ENCODE results near the gene ELL2. TPM values are rescaled to one million over a fixed set of nuclear protein-coding genes. Genes with fewer than 3 reads are reported as not detected.
"Not testable (repeated sequence)": the region's sequence is repeated elsewhere in the genome, so short reads cannot be mapped to it uniquely, and the experiment has no call there.

ELL2 gene
- total and polyA plus RNA-seq, 3 experiments from 2014 or later = 5.0 to 91.3 (median 90.6) TPM

DNA sequence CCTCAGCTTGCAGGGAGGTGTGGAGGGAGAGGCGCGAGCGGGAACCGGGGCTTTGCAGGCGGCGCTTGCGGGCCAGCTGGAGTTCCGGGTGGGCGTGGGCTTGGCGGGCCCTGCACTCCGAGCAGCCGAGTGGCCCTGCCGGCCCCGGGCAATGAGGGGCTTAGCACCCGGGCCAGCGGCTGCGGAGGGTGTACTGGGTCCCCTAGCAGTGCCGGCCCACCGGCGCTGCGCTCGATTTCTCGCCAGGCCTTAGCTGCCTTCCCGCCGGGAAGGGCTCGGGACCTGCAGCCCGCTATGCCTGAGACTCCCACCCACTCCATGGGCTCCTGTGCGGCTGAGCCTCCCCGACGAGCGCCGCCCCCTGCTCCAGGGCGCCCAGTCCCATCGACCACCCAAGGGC, 110.5 kb downstream of the ELL2 start:
- H3K4me3 Mint-ChIP-seq; POLR2A ChIA-PET; DNase-seq; H3K27me3 ChIP-seq (ENCODE audit: insufficient read depth, low read length, poor library complexity, severe bottlenecking); H3K4me1 Mint-ChIP-seq; H3K36me3 Mint-ChIP-seq; H3K27ac ChIP-seq (ENCODE audit: low read depth, low read length); H3K27ac Mint-ChIP-seq; H3K4me3 ChIP-seq (ENCODE audit: low read length); H3K9me3 Mint-ChIP-seq; H3K27me3 Mint-ChIP-seq; H3K36me3 ChIP-seq (ENCODE audit: insufficient read depth, low read length); H3K4me1 ChIP-seq (ENCODE audit: insufficient read depth, low read length); H3K9me3 ChIP-seq (ENCODE audit: low read length): not testable (repeated sequence)
- CTCF ChIA-PET = interaction anchor here (0.5 to 14.4 kb wide), 4 partner anchors 7 to 485 kb away, joined by 3 to 278 read pairs (median 18); no protein-coding TSS in a partner anchor

- Mint-ChIP-seq H3K4me3 (no peak overlapping the region), H3K36me3 (no peaks in the 10 kb centered on the region), H3K4me1 (peaks cover 0 to 3% (median 2%) of the 10 kb centered on the region in 3 donors), H3K27me3 (no peaks in the 10 kb centered on the region), H3K9me3 (no peaks in the 10 kb centered on the region), H3K27ac (no peak overlapping the region)
- Histone ChIP-seq H3K36me3 (ENCODE audit: insufficient read depth, low read length) (no peaks in the 10 kb centered on the region), H3K9me3 (ENCODE audit: low read length) (no peaks in the 10 kb centered on the region), H3K4me3 (ENCODE audit: low read length) (no peak overlapping the region), H3K4me1 (ENCODE audit: insufficient read depth, low read length) (no peaks in the 10 kb centered on the region), H3K27ac (ENCODE audit: low read depth, low read length) (no peak overlapping the region), H3K27me3 (ENCODE audit: insufficient read depth, low read length, poor library complexity, severe bottlenecking) (no peaks in the 10 kb centered on the region)
- ChIA-PET POLR2A (interaction anchor here (0.6 to 1.1 kb wide), 2 partner anchors 70 to 216 kb away, joined by 3 read pairs; no protein-coding TSS in a partner anchor), CTCF (interaction anchor here (1.2 to 14.4 kb wide), 7 partner anchors 8 to 486 kb away, joined by 3 to 278 read pairs (median 5); partner anchors contain the start of gene RFESD)
- no peak for DNase-seq
These were observed 111.2 kb downstream of the ELL2 start for GRCh38 chr5:95850391-95850894.

- POLR2A ChIA-PET = no interaction called here
- no peak overlapping the region for H3K27ac ChIP-seq (ENCODE audit: low read depth, low read length)
- no peak for DNase-seq
- Mint-ChIP-seq H3K36me3 (no peaks in the 10 kb centered on the region), H3K27me3 (no peaks in the 10 kb centered on the region), H3K9me3 (no peaks in the 10 kb centered on the region), H3K4me3 (no peak overlapping the region), H3K4me1 (peaks cover 0 to 3% (median 2%) of the 10 kb centered on the region in 3 donors), H3K27ac (no peak overlapping the region)
- H3K27me3 ChIP-seq (ENCODE audit: insufficient read depth, low read length, poor library complexity, severe bottlenecking) = no peaks in the 10 kb centered on the region
- CTCF ChIA-PET = interaction anchor here (0.9 to 14.4 kb wide), 10 partner anchors 11 to 496 kb away, joined by 3 to 278 read pairs (median 4); no protein-coding TSS in a partner anchor
- no peaks in the 10 kb centered on the region for H3K9me3 ChIP-seq (ENCODE audit: low read length)
- H3K4me3 ChIP-seq (ENCODE audit: low read length) = no peak overlapping the region
- no peaks in the 10 kb centered on the region for H3K36me3 ChIP-seq (ENCODE audit: insufficient read depth, low read length)
- no peaks in the 10 kb centered on the region for H3K4me1 ChIP-seq (ENCODE audit: insufficient read depth, low read length)
These were observed 113.0 kb downstream of the ELL2 start for GRCh38 chr5:95848701-95849100.

DNA sequence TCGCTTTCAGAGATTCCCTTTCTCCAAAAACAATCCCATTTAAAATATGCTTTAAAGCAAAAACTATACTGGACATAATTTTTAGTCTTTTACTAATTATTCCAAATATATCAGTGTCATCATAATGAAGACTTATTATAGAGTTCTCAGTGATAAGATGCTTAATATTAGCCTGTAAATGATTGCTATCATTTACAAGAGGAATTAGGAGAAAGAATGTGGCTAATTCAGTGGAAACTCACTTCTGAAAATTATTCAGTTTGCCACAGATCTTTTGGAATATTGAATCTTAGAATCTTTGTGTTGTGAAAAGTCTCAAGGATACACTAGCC, 114.4 kb downstream of the ELL2 start:
- Mint-ChIP-seq H3K27ac (no peak overlapping the region), H3K4me3 (no peak overlapping the region), H3K27me3 (no peaks in the 10 kb centered on the region), H3K4me1 (peaks cover 12 to 13% (median 13%) of the 10 kb centered on the region in 3 donors), H3K9me3 (no peaks in the 10 kb centered on the region), H3K36me3 (no peaks in the 10 kb centered on the region)
- no peak for DNase-seq
- ChIA-PET POLR2A (no interaction called here), CTCF (interaction anchor here (1.0 to 14.4 kb wide), 16 partner anchors 10 to 203 kb away, joined by 3 to 278 read pairs (median 6); no protein-coding TSS in a partner anchor)
- Histone ChIP-seq H3K4me1 (ENCODE audit: insufficient read depth, low read length) (peaks cover 10% of the 10 kb centered on the region), H3K9me3 (ENCODE audit: low read length) (no peaks in the 10 kb centered on the region), H3K27ac (ENCODE audit: low read depth, low read length) (no peak overlapping the region), H3K27me3 (ENCODE audit: insufficient read depth, low read length, poor library complexity, severe bottlenecking) (no peaks in the 10 kb centered on the region), H3K4me3 (ENCODE audit: low read length) (no peak overlapping the region), H3K36me3 (ENCODE audit: insufficient read depth, low read length) (no peaks in the 10 kb centered on the region)

GRCh38 chr5:95846554-95847260, 114.9 kb downstream of the ELL2 start:
- Histone ChIP-seq H3K27me3 (ENCODE audit: insufficient read depth, low read length, poor library complexity, severe bottlenecking) (no peaks in the 10 kb centered on the region), H3K27ac (ENCODE audit: low read depth, low read length) (no peak overlapping the region), H3K9me3 (ENCODE audit: low read length) (no peaks in the 10 kb centered on the region), H3K4me3 (ENCODE audit: low read length) (no peak overlapping the region), H3K4me1 (ENCODE audit: insufficient read depth, low read length) (peaks cover 10% of the 10 kb centered on the region), H3K36me3 (ENCODE audit: insufficient read depth, low read length) (no peaks in the 10 kb centered on the region)
- peak; percentile 48 to 77 (median 64) for DNase-seq
- H3K4me3 Mint-ChIP-seq = no peak overlapping the region
- H3K27me3 Mint-ChIP-seq = no peaks in the 10 kb centered on the region
- ChIA-PET CTCF (interaction anchor here (0.6 to 14.4 kb wide), 18 partner anchors 11 to 202 kb away, joined by 3 to 278 read pairs (median 4); no protein-coding TSS in a partner anchor), POLR2A (no interaction called here)
- H3K36me3 Mint-ChIP-seq = no peaks in the 10 kb centered on the region
- peak overlapping the region in 2 of 8 donors; percentile 27 to 60 for H3K27ac Mint-ChIP-seq
- no peaks in the 10 kb centered on the region for H3K9me3 Mint-ChIP-seq
- H3K4me1 Mint-ChIP-seq = peaks cover 12 to 13% (median 13%) of the 10 kb centered on the region in 3 donors

GRCh38 chr5:95845391-95845790, 116.3 kb downstream of the ELL2 start:
- H3K4me1 ChIP-seq (ENCODE audit: insufficient read depth, low read length) = peaks cover 10% of the 10 kb centered on the region
- DNase-seq = no peak
- no peaks in the 10 kb centered on the region for H3K9me3 Mint-ChIP-seq
- POLR2A ChIA-PET = no interaction called here
- H3K27ac Mint-ChIP-seq = peak overlapping the region in 2 of 8 donors; percentile 3 to 72
- CTCF ChIA-PET = interaction anchor here (2.1 to 14.4 kb wide), 3 partner anchors 9 to 181 kb away, joined by 6 to 278 read pairs (median 17); no protein-coding TSS in a partner anchor
- peaks cover 12 to 13% (median 13%) of the 10 kb centered on the region in 3 donors for H3K4me1 Mint-ChIP-seq
- H3K9me3 ChIP-seq (ENCODE audit: low read length) = no peaks in the 10 kb centered on the region
- H3K4me3 ChIP-seq (ENCODE audit: low read length) = no peak overlapping the region
- no peaks in the 10 kb centered on the region for H3K36me3 Mint-ChIP-seq
- no peaks in the 10 kb centered on the region for H3K36me3 ChIP-seq (ENCODE audit: insufficient read depth, low read length)
- no peak overlapping the region for H3K4me3 Mint-ChIP-seq
- no peak overlapping the region for H3K27ac ChIP-seq (ENCODE audit: low read depth, low read length)
- no peaks in the 10 kb centered on the region for H3K27me3 ChIP-seq (ENCODE audit: insufficient read depth, low read length, poor library complexity, severe bottlenecking)
- H3K27me3 Mint-ChIP-seq = no peaks in the 10 kb centered on the region

DNA sequence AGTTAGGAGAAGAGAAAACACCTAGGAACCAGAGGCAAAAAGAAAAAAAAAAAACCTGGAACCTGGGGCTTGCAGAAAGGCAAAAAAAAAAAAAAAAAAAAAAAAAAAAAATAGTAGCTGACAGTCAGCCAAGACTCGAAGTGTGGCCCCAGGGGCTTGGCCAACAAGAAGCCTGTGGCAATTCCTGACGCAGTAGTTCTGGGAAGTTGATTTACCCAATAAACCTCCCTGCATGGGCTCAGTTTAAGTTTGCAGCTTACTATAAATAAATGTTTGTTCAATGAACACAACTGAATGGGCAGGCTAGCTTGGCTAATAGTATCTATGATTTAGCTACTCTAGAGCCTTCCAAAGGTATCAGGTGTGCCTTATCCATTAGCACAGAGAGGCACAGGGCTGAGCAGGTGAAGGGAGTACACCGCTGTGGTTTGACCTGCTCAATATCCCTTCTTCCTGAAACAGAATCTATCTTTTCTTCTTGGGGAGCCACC, 117.9 kb downstream of the ELL2 start:
- POLR2A ChIA-PET = interaction anchor here (0.6 to 1.4 kb wide), 5 partner anchors 26 to 221 kb away, joined by 3 to 7 read pairs (median 4); no protein-coding TSS in a partner anchor
- Histone ChIP-seq H3K27ac (ENCODE audit: low read depth, low read length) (no peak overlapping the region), H3K4me3 (ENCODE audit: low read length) (no peak overlapping the region), H3K27me3 (ENCODE audit: insufficient read depth, low read length, poor library complexity, severe bottlenecking) (no peaks in the 10 kb centered on the region), H3K9me3 (ENCODE audit: low read length) (no peaks in the 10 kb centered on the region), H3K36me3 (ENCODE audit: insufficient read depth, low read length) (no peaks in the 10 kb centered on the region), H3K4me1 (ENCODE audit: insufficient read depth, low read length) (peaks cover 10% of the 10 kb centered on the region)
- H3K9me3 Mint-ChIP-seq = no peaks in the 10 kb centered on the region
- DNase-seq = no peak
- CTCF ChIA-PET = interaction anchor here (0.7 to 14.4 kb wide), 11 partner anchors 12 to 198 kb away, joined by 3 to 278 read pairs (median 5); partner anchors contain the start of genes GLRX and RFESD
- H3K4me1 Mint-ChIP-seq = peaks cover 12 to 13% (median 13%) of the 10 kb centered on the region in 3 donors
- H3K4me3 Mint-ChIP-seq = no peak overlapping the region
- no peaks in the 10 kb centered on the region for H3K36me3 Mint-ChIP-seq
- no peaks in the 10 kb centered on the region for H3K27me3 Mint-ChIP-seq
- H3K27ac Mint-ChIP-seq = peak overlapping the region in 4 of 8 donors; percentile 24 to 76 (median 46)
